Neural progenitor cell (in vitro differentiated cells): ENCODE results near the gene MGAT3. TPM values are rescaled to one million over a fixed set of nuclear protein-coding genes. Genes with fewer than 3 reads are reported as not detected.

ENCODE experiments used
- DNase-seq: peaks from one replicate; pipeline ENCODE4 v3.0.0-alpha.2; 2016; ENCODE audit warnings: low spot score
- H2AFZ ChIP-seq: fragments of 200-600 bp; sonication (generic); replicated peaks from 2 replicates; pipeline ENCODE4 v1.6.1; 2016; ENCODE audit warnings: antibody characterized with exemption
- H3F3A ChIP-seq: fragments of 200-600 bp; sonication (generic); 2 replicates; pipeline ENCODE4 v1.6.1; 2016; ENCODE audit warnings: antibody characterized with exemption, low read depth
- H3K27ac ChIP-seq: fragments of 200-600 bp; sonication (generic); 2 replicates; pipeline ENCODE4 v1.5.1; 2016; ENCODE audit warnings: mild to moderate bottlenecking
- H3K27me3 ChIP-seq: fragments of 200-600 bp; sonication (generic); 2 replicates; pipeline ENCODE4 v1.6.1; 2016; ENCODE audit warnings: mild to moderate bottlenecking, moderate library complexity
- H3K36me3 ChIP-seq: fragments of 200-600 bp; sonication (generic); 2 replicates; pipeline ENCODE4 v1.5.1; 2016
- H3K4me1 ChIP-seq: fragments of 200-600 bp; sonication (generic); 2 replicates; pipeline ENCODE4 v1.6.1; 2016; ENCODE audit warnings: mixed run types
- H3K4me2 ChIP-seq: fragments of 200-600 bp; sonication (generic); 2 replicates; pipeline ENCODE4 v1.6.1; 2016
- H3K4me3 ChIP-seq: fragments of 200-600 bp; sonication (generic); 2 replicates; pipeline ENCODE4 v1.5.1; 2016
- H3K79me2 ChIP-seq: fragments of 200-600 bp; sonication (generic); 2 replicates; pipeline ENCODE4 v1.6.1; 2016; ENCODE audit warnings: low read depth
- H3K9ac ChIP-seq: fragments of 200-600 bp; sonication (generic); 2 replicates; pipeline ENCODE4 v1.6.1; 2016
- H3K9me3 ChIP-seq: fragments of 200-600 bp; sonication (generic); 2 replicates; pipeline ENCODE4 v1.5.1; 2016; ENCODE audit warnings: low read depth
- H4K20me1 ChIP-seq: fragments of 200-600 bp; sonication (generic); 2 replicates; pipeline ENCODE4 v1.6.1; 2016; ENCODE audit warnings: low read depth
- H3K27ac Mint-ChIP-seq: 3 replicates; pipeline ENCODE4 v1.8.0; 2021; ENCODE audit warnings: mixed read lengths
- H3K27me3 Mint-ChIP-seq: 2 replicates; pipeline ENCODE4 v1.8.0; 2022; ENCODE audit warnings: low read depth, mild to moderate bottlenecking, inconsistent platforms, moderate library complexity, mixed read lengths; ENCODE audit not compliant: insufficient read depth
- H3K36me3 Mint-ChIP-seq: 3 replicates; pipeline ENCODE4 v1.8.0; 2021; ENCODE audit warnings: mixed read lengths
- H3K4me1 Mint-ChIP-seq: 3 replicates; pipeline ENCODE4 v1.8.0; 2021; ENCODE audit warnings: mixed read lengths
- H3K4me3 Mint-ChIP-seq: 3 replicates; pipeline ENCODE4 v1.8.0; 2021; ENCODE audit warnings: mild to moderate bottlenecking, moderate library complexity, mixed read lengths
- H3K9me3 Mint-ChIP-seq: 3 replicates; pipeline ENCODE4 v1.8.0; 2020; ENCODE audit warnings: mixed read lengths
- EZH2 ChIP-seq: fragments of 200-600 bp; sonication (generic); IDR thresholded peaks from 2 replicates; pipeline ENCODE4 v1.6.1; 2017; ENCODE audit warnings: antibody characterized with exemption, mild to moderate bottlenecking, moderate library complexity
- EZH2phosphoT487 ChIP-seq: fragments of 200-600 bp; sonication (generic); IDR thresholded peaks from 2 replicates; pipeline ENCODE4 v1.6.1; 2017; ENCODE audit warnings: antibody characterized with exemption
- total RNA-seq: library from RNA; depleted of rRNA; stranded (reverse); fragments of >200 nt; gene quantifications from 2 replicates; pipeline ENCODE4 v1.2.3, GENCODE V29; 2015; ENCODE audit warnings: low replicate concordance
- TF ChIP-seq, protein P1 (sequence below): fragments of 200-600 bp; sonication (generic); IDR thresholded peaks from 2 replicates; pipeline ENCODE4 v1.5.1; 2017; ENCODE audit warnings: antibody characterized with exemption, mild to moderate bottlenecking

Gene MGAT3
- total RNA-seq, 1 donor from 2014 or later = 7.5 TPM

DNA sequence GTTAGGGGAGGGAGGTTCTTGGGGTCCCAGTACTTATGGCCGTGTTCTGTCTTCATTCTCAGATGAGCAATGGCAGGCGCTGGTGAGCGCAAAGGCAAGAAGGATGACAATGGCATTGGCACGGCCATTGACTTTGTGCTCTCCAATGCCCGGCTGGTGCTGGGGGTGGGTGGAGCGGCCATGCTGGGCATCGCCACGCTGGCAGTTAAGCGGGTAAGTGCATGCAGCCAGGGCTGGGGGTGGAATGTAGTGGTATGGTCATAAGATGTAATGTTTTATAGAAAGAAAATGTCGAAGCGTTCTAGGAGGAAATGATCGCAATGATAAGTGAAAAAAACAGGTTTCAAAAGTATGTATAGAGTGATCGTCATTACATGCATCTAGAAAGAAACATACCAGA is 54.4 kb downstream of the MGAT3 start:
- Mint-ChIP-seq H3K4me3 (no peak overlapping the region), H3K27ac (no peak overlapping the region), H3K36me3 (peaks cover 45% of the 10 kb centered on the region), H3K4me1 (no peaks in the 10 kb centered on the region), H3K27me3 (peaks cover 5% of the 10 kb centered on the region), H3K9me3 (no peaks in the 10 kb centered on the region)
- Histone ChIP-seq H3K27ac (no peak overlapping the region), H3K79me2 (peaks cover 13% of the 10 kb centered on the region), H3K9ac (no peak overlapping the region), H3K9me3 (no peaks in the 10 kb centered on the region), H3F3A (peaks cover 10% of the 10 kb centered on the region), H3K4me2 (no peak overlapping the region), H3K36me3 (no peaks in the 10 kb centered on the region), H2AFZ (no peak overlapping the region), H4K20me1 (peaks cover 62% of the 10 kb centered on the region), H3K4me3 (no peak overlapping the region), H3K4me1 (no peaks in the 10 kb centered on the region), H3K27me3 (peaks cover 15% of the 10 kb centered on the region)
- no peak for DNase-seq
- TF ChIP-seq EZH2 = no peak
- TF ChIP-seq, protein P1, sequence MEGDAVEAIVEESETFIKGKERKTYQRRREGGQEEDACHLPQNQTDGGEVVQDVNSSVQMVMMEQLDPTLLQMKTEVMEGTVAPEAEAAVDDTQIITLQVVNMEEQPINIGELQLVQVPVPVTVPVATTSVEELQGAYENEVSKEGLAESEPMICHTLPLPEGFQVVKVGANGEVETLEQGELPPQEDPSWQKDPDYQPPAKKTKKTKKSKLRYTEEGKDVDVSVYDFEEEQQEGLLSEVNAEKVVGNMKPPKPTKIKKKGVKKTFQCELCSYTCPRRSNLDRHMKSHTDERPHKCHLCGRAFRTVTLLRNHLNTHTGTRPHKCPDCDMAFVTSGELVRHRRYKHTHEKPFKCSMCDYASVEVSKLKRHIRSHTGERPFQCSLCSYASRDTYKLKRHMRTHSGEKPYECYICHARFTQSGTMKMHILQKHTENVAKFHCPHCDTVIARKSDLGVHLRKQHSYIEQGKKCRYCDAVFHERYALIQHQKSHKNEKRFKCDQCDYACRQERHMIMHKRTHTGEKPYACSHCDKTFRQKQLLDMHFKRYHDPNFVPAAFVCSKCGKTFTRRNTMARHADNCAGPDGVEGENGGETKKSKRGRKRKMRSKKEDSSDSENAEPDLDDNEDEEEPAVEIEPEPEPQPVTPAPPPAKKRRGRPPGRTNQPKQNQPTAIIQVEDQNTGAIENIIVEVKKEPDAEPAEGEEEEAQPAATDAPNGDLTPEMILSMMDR = no peak
- no peak for TF ChIP-seq EZH2phosphoT487

DNA sequence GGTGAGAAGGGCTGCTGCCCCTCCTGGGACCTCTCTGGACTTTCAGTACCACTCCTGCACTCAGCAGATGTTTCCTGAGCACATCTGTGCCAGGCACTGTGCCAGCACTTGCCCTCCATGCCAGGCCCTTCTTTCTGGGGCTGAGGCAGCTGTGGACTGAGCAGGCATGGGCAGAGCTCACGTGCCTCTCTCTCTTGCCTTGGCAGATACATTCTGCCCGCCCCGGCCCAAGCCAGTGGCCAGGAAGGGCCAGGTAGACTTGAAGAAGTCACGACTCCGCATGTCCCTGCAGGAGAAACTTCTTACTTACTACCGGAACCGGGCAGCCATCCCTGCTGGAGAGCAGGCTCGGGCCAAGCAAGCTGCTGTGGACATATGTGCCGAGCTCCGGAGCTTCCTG is 55.2 kb downstream of the MGAT3 start:
- no peak overlapping the region for H3K27ac ChIP-seq
- peaks cover 62% of the 10 kb centered on the region for H4K20me1 ChIP-seq
- H3K79me2 ChIP-seq = peaks cover 13% of the 10 kb centered on the region
- H3K4me3 Mint-ChIP-seq = no peak overlapping the region
- DNase-seq = no peak
- no peaks in the 10 kb centered on the region for H3K36me3 ChIP-seq
- TF ChIP-seq, protein P1 = no peak
- no peak for TF ChIP-seq EZH2phosphoT487
- no peak for TF ChIP-seq EZH2
- no peak overlapping the region for H3K4me3 ChIP-seq
- no peak overlapping the region for H3K27ac Mint-ChIP-seq
- H3K4me1 Mint-ChIP-seq = no peaks in the 10 kb centered on the region
- H3K27me3 Mint-ChIP-seq = peaks cover 7% of the 10 kb centered on the region
- H3K27me3 ChIP-seq = peaks cover 8% of the 10 kb centered on the region
- H3K4me2 ChIP-seq = no peak overlapping the region
- peaks cover 37% of the 10 kb centered on the region for H3K36me3 Mint-ChIP-seq
- H2AFZ ChIP-seq = no peak overlapping the region
- H3K9me3 ChIP-seq = no peaks in the 10 kb centered on the region
- H3K9ac ChIP-seq = no peak overlapping the region
- H3K4me1 ChIP-seq = no peaks in the 10 kb centered on the region
- H3K9me3 Mint-ChIP-seq = no peaks in the 10 kb centered on the region
- H3F3A ChIP-seq = peaks cover 10% of the 10 kb centered on the region

DNA sequence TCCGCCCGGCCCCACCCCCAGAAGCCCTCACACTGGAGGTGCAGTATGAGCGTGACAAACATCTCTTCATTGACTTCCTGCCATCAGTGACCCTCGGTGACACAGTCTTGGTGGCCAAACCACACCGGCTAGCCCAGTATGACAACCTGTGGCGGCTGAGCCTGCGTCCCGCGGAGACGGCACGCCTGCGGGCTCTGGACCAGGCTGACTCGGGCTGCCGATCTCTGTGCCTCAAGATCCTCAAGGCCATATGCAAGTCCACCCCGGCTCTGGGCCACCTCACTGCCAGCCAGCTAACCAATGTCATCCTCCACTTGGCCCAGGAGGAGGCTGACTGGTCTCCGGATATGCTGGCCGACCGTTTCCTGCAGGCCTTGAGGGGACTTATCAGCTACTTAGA is 57.0 kb downstream of the MGAT3 start:
- H3K4me1 Mint-ChIP-seq = peaks cover 10% of the 10 kb centered on the region
- peaks cover 20% of the 10 kb centered on the region for H3K79me2 ChIP-seq
- peaks cover 2% of the 10 kb centered on the region for H3K4me1 ChIP-seq

More for the DNA sequence above, 57.0 kb downstream of the MGAT3 start:
- H3F3A ChIP-seq = peaks cover 25% of the 10 kb centered on the region
- H3K36me3 Mint-ChIP-seq = peaks cover 37% of the 10 kb centered on the region
- H3K9me3 ChIP-seq = no peaks in the 10 kb centered on the region
- DNase-seq = no peak
- TF ChIP-seq, protein P1 = no peak
- TF ChIP-seq EZH2phosphoT487 (no peak), EZH2 (no peak)
- no peaks in the 10 kb centered on the region for H3K27me3 ChIP-seq
- peaks cover 9% of the 10 kb centered on the region for H3K27me3 Mint-ChIP-seq
- no peak overlapping the region for H2AFZ ChIP-seq
- H3K27ac Mint-ChIP-seq = no peak overlapping the region
- no peak overlapping the region for H3K4me2 ChIP-seq
- H3K9me3 Mint-ChIP-seq = no peaks in the 10 kb centered on the region
- no peaks in the 10 kb centered on the region for H3K36me3 ChIP-seq
- no peak overlapping the region for H3K27ac ChIP-seq
- no peak overlapping the region for H3K4me3 Mint-ChIP-seq
- H3K4me3 ChIP-seq = no peak overlapping the region
- H4K20me1 ChIP-seq = peaks cover 51% of the 10 kb centered on the region
- no peak overlapping the region for H3K9ac ChIP-seq
